CD4-positive, alpha-beta T cell treated with Interleukin-4 for 1 hour (primary cell): ENCODE results near the gene COL26A1.
"Not testable (repeated sequence)": the region's sequence is repeated elsewhere in the genome, so short reads cannot be mapped to it uniquely, and the experiment has no call there.

Experiments used
- DNase-seq, 2 donors: peaks; one replicate each; pipeline ENCODE4 v3.0.0-alpha.2; 2020 to 2022

COL26A1 gene

DNA sequence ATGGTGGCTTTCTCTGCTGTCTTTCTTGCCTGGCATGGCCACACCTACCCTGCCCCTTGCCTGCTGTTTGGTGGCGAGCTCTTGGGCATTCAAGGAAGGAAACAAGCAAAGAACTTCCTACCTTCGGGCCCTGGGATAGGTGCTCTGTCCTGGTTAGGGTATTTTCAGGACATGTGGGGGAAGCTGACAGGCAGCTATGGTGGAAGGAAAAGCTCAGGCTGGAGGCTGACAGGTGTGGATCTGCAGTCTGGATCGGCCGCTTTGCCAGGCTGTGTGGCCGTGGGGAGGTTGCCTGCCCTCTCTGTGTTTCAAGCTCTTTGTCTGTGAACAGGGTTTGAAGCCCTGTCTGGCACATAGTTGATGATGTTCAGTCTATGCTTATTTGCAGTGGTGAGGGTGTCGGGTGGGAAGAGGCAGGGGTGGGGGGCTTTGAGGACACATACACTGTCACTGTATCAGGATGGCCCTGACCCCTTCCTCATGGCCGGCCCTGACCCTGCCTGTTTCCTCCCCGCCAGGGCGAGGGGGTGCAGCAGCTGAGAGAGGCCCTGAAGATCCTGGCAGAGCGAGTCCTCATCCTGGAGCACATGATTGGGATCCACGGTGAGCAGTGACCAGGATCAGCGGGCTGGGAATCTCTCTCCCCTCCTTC lies 192.7 kb downstream of the COL26A1 start:
- peak in 1 of 2 donors; percentile 11 for DNase-seq

DNA sequence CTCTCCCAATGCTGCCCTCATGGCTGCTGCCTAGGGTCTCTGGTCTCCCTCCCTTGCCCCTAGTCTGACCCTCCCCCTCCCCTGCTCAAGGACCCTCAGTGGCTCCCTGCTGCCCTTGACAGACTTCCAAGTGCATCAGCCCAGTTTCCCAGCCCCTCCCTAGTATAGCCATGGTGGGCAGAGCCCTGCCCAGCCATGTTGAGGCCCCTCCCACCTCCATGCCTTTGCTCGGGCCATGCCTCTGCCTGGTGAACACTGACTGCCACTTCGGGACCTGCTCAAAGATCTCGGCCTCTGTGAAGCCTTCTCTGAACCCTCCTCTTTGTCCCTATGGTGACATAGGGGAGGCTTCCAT lies 193.2 kb downstream of the COL26A1 start:
- DNase-seq, result peak in 1 of 2 donors; percentile 4

GRCh38 chr7:101556453-101556968 lies 193.8 kb downstream of the COL26A1 start:
- no peak for DNase-seq

DNA sequence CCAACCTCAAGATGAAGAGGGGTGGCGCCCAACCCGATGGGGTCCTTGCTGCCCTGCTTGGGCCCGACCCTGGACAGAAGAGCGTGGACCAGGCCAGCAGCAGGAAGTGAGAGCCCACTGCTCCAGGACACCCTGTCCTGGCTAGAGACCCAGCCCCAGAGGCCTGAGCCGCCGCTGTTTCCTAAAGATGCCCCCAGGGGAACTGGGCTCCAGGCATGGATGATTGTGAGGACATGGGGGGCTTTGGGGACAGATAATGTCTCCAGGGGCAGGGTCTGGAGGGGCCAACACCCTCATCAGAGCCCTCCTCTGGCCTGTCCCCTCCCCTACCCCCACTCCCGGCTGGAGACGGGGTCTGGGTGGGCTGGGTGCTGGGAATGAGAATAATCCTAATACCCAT lies 194.7 kb downstream of the COL26A1 start:
- no peak for DNase-seq

DNA sequence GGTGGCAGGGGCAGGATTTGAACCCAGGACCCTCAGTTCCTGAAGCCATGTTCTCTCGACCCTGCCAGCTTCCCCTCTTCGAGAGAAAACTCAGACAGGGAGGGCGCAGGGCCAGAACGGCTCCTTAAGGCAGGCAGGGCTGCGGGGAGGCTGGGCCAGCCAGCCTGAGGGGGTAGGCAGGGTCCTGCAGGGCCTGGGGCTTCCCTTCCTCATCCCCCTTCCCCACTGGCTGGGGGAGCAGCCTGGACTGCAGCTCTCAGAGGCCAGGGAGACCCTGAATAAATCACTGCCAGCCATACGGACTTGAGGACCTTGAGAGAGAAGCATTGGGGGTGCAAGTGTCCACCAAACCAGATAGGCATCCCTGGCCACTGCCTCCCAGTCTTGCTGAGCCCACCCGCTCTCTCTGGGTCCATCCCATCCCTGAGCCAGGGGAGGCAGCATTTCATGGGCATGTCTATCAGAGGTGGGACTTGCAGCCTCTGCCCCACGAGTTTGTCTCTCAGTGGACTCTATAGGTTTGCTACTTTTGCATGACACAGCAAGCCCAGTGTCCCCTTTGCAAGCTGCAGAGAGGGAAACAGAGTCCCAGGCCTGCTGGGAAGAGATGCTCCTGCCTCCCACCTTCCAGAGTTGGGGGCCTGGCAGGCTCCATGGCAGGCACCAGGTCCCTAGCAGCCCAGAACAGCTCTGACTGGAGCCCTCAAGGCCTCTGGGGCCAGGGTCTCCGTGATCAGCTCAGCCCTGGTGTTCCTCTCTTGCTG lies 195.5 kb downstream of the COL26A1 start:
- peak in 1 of 2 donors; percentile 8 for DNase-seq

DNA sequence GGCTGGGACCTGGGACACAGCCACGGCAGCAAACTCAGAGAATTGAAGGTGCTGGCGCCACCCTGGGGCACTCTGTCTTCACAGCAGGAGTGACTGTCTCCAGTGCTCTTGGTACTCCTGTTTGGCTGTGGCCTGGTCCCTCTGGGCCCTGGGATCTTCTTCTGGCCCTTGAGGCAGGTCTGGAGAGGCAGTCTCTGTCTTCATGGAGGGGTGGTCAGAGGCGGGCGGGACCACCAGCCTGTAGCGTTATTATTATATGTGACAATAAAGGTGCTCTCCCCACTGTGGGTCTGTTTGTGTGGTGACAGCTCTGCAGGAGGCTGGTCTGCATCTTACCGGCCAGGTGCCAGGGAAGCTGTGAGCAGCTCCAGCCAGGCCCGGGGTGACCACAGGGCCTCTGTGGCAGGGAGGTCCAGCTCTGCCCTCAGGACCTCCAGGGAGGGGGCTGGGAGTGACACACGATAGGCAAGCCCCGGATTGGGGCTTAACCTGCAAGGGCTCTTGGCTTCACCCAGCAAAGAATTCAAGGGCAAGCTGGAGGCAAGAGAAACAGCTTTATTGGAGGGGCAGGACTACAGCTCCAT lies 196.2 kb downstream of the COL26A1 start:
- peak in 1 of 2 donors; percentile 9 for DNase-seq

DNA sequence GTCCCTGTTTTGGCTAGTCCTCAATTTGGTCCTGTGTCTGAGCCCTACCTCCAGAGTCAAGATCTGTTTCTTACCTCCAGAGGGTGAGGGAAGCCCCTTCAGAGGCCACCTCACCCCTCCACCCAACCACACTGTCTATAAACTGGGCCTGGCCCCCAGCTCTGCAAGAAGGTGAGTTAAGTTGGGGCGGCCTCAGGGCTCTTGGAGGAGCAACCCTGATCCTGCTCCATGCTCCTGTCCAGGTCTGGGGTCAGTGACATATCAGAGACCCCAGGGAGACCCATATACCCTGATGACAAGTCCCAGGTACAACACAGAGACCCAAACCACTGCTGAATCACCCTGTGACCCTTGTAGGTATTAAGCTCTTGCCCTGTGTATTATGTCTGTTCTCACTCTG lies 196.9 kb downstream of the COL26A1 start:
- DNase-seq, result peak in 1 of 2 donors; percentile 4

- peak in 1 of 2 donors; percentile 5 for DNase-seq
Observed at GRCh38 chr7:101560021-101560420, 197.3 kb downstream of the COL26A1 start.

- DNase-seq, result peak in 1 of 2 donors; percentile 9
Observed at GRCh38 chr7:101560856-101561255, 198.2 kb downstream of the COL26A1 start.

GRCh38 chr7:101561293-101561692 lies 198.6 kb downstream of the COL26A1 start:
- DNase-seq, result not testable (repeated sequence)

- DNase-seq, result peak in 1 of 2 donors; percentile 2
Observed at GRCh38 chr7:101562531-101563197, 200.0 kb downstream of the COL26A1 start.

- DNase-seq, result peak in 1 of 2 donors; percentile 3
Observed at GRCh38 chr7:101563198-101563901, 200.7 kb downstream of the COL26A1 start.

- DNase-seq, result no peak
Observed at GRCh38 chr7:101563943-101564777, 201.5 kb downstream of the COL26A1 start.

- peak in 1 of 2 donors; percentile 8 for DNase-seq
Observed at GRCh38 chr7:101564778-101565211, 202.1 kb downstream of the COL26A1 start.

DNA sequence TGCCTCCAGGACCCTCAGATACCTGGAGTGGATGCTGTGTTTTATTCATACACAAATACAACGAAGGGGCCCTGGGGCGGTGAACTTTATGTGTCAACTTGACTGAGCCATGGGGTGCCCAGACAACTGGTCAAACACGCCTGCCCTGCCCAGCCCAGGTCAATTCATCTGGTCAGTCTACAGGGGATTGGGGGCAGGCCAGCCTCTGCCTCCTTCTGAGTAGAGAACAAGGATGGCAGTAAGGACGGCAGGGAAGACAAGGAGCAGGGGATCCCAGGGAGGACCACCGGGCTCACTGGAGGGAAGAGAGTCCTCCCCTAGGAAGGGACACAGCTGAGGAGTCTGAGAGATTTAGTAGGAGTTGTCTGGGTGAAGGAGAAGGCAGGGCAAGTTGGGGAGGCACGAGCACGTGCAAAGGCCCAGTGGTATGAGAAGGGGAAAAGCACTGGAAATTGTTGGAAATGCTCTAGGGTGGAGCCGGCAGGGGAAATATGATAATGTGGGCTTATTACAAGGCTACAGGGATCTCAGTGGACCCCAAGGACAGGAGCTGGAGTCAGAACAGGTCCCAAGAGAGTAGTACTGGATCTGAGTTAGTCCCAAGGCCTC lies 203.0 kb downstream of the COL26A1 start:
- DNase-seq, result peak in 1 of 2 donors; percentile 10

DNA sequence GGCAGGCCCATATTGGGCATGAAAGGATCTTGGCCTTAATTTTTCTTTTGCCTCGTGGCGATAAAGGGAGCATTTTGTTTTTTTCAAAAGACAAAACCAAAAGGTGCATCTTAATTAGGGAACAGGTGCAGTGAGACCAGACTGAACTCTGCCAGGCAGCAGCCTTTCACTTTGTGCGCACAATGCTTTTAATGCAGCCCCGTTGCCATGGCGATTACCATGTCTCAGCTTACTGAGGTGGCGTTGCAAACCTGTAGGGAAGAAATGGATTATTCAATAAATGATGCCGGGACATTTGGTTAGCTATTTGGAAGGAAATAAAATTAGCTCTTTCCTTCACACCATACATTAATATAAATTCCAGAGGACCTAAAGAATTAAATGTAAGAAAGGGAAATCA lies 204.6 kb downstream of the COL26A1 start:
- peak in 1 of 2 donors; percentile 4 for DNase-seq

DNA sequence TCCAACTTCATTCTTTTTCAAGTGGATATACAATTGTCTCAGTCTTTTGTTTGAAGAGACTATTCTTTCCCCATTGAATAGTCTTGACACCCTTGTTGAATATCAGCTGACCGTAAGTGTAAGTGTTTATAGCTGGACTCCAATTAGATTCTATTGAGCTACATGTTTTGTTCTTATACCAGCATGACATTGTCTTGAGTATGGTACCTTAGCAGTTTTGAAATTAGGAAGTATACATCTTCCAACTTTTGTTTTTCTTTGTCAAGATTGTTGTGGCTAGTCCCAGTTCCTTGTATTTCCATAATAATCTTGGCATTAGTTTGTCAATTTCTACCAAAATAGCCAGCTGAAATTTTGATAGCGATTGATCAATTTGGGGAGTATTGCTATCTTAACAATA lies 209.5 kb downstream of the COL26A1 start:
- DNase-seq, result no peak

DNA sequence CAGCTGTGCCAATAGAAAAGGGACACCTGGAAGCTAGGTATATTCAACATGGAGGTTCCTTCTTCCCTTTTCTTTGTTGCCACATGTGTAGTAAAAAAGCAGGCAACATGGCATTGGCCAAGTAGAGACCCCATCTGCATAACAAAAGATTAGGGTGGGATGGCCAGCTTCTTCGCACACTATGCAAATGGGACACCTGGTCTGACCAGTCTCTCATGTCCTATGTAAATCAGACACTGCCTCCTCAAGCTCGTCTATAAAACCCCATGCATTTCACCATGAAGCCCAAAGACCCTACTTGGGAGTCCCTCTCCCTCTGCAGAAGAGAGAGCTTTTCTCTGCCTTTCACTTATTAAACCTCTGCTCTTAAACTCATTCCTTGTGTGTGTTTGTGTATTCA lies 212.5 kb downstream of the COL26A1 start:
- no peak for DNase-seq

- DNase-seq, result no peak
Observed at GRCh38 chr7:101575721-101576120, 213.0 kb downstream of the COL26A1 start.

DNA sequence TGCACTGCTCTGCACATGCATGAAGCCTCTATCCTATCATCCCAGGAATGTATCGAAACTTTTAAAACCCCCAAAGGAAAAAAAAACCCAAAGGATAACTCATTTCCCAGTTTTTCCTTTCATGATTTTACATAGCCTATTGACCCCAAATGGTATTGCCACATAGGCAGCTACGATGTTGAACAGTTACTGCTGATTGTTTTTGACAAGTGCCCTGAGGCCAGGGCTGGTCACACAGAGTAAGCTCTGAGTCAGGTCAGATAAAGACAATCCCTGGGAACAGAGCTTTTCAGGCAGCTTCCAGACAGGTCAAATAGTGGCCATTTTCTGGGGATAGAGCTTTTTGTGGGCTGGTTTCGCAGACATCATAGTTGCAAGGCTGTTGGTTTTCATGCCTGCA lies 214.3 kb downstream of the COL26A1 start:
- DNase-seq, result no peak

DNA sequence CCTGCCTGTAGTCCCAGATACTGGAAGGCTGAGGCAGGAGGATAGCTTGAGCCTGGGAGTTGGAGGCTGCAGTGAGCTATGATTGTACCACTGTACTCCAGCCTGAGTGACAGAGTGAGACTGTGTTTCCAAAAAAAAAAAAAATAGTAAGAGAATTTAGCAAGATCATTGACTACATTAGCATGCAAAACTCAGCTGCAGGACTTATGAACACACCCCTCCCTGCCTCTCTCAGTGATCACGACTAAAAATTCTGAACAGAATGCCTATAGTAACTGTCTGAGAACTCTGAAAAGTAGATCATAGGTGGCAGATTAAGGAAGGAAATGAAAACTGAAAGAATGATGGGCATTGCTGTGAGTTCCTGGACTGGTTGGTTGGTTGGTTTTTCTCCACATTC lies 215.9 kb downstream of the COL26A1 start:
- no peak for DNase-seq
